Ovary (tissue), 3 donors: ENCODE results near the gene UNC13C.

Source experiments
- EP300 ChIP-seq: sonication (generic); formaldehyde crosslinking; IDR thresholded peaks from one replicate; pipeline ENCODE4 v1.6.1; 2017; ENCODE audit warnings: antibody characterized with exemption
- TF ChIP-seq, protein P1 (sequence below), 3 donors: fragments of 450-650 bp in 2 of 3; fragments of 200-600 bp in 1 of 3; IDR thresholded peaks; one replicate each; pipeline versions ENCODE4 v1.5.1 to v1.8.0; 2016 to 2022; ENCODE audit warnings: antibody characterized with exemption in 3 of 3, mild to moderate bottlenecking in 1 of 3
- donor health status: DM: no; HTN: no; CAD: no.

DNA sequence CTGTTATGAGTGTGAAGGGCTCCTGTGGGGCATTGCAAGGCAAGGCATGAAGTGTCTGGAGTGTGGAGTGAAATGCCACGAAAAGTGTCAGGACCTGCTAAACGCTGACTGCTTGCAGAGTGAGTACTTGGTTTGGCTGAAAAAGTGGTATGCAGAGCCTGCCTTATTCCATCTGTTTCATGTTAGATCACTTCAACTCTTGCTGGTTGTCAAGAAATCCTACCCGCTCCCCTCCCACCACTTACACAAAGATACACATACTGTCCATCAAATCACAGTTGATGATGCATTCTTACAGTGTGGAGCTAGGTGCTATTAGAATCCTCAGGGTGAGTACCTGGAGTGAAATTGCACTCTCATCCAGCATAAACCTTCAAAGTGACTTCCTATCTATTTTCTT is 272.1 kb downstream of the UNC13C start:
- TF ChIP-seq, protein P1, sequence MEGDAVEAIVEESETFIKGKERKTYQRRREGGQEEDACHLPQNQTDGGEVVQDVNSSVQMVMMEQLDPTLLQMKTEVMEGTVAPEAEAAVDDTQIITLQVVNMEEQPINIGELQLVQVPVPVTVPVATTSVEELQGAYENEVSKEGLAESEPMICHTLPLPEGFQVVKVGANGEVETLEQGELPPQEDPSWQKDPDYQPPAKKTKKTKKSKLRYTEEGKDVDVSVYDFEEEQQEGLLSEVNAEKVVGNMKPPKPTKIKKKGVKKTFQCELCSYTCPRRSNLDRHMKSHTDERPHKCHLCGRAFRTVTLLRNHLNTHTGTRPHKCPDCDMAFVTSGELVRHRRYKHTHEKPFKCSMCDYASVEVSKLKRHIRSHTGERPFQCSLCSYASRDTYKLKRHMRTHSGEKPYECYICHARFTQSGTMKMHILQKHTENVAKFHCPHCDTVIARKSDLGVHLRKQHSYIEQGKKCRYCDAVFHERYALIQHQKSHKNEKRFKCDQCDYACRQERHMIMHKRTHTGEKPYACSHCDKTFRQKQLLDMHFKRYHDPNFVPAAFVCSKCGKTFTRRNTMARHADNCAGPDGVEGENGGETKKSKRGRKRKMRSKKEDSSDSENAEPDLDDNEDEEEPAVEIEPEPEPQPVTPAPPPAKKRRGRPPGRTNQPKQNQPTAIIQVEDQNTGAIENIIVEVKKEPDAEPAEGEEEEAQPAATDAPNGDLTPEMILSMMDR (IDR thresholded peaks at IDR 0.05) = no peak
- no peak for TF ChIP-seq EP300
